Stimulated activated CD8-positive, alpha-beta memory T cell treated with anti-CD3 and anti-CD28 coated beads, Interleukin-12 subunit alpha, Interleukin-12 subunit beta, amount 100 ng/mL, for 1 hour (primary cell): Measurements from ENCODE around the gene AHNAK.
A peak's percentile ranks its signal among the peaks of the same experiment; 100 is the strongest.
"Not testable (repeated sequence)": the region's sequence is repeated elsewhere in the genome, so short reads cannot be mapped to it uniquely, and the experiment has no call there.

ENCODE experiments used
- DNase-seq: peaks from one replicate; pipeline ENCODE4 v3.0.0-alpha.2; 2020; ENCODE audit warnings: low read depth

Gene AHNAK

GRCh38 chr11:62546244-62546928 lies at the start of gene AHNAK:
Gene AHNAK (minus strand): TSS chr11:62546806. CDS start chr11:62536098, 10,708 bp downstream.
- no peak for DNase-seq

- no peak for DNase-seq
Measured at GRCh38 chr11:62595124-62595523, 48.5 kb upstream of the AHNAK start.

GRCh38 chr11:62593434-62594044 lies 46.9 kb upstream of the AHNAK start:
- DNase-seq, result peak; percentile 62

- DNase-seq, result no peak
Measured at GRCh38 chr11:62592989-62593421, 46.4 kb upstream of the AHNAK start.

- no peak for DNase-seq
Measured at GRCh38 chr11:62592146-62592815, 45.7 kb upstream of the AHNAK start.

GRCh38 chr11:62591448-62592145 lies 45.0 kb upstream of the AHNAK start, which contains the start of gene TUT1:
Gene TUT1 (minus strand): TSS chr11:62591523. CDS start chr11:62591485, 38 bp downstream.
- peak; percentile 94 for DNase-seq

GRCh38 chr11:62588966-62589637 lies 42.5 kb upstream of the AHNAK start:
- no peak for DNase-seq

- not testable (repeated sequence) for DNase-seq
Measured at GRCh38 chr11:62585356-62585755, 38.8 kb upstream of the AHNAK start.

GRCh38 chr11:62581735-62582134 lies 35.1 kb upstream of the AHNAK start:
- not testable (repeated sequence) for DNase-seq

- DNase-seq, result no peak
Measured at GRCh38 chr11:62580959-62581715, 34.5 kb upstream of the AHNAK start.

GRCh38 chr11:62579252-62579651 lies 32.6 kb upstream of the AHNAK start:
- DNase-seq, result no peak

GRCh38 chr11:62578541-62578940 lies 31.9 kb upstream of the AHNAK start:
- no peak for DNase-seq

GRCh38 chr11:62577046-62577714 lies 30.6 kb upstream of the AHNAK start:
- no peak for DNase-seq

- DNase-seq, result no peak
Measured at GRCh38 chr11:62575837-62576236, 29.2 kb upstream of the AHNAK start.

GRCh38 chr11:62575156-62575555 lies 28.6 kb upstream of the AHNAK start:
- no peak for DNase-seq

GRCh38 chr11:62574363-62575071 lies 27.9 kb upstream of the AHNAK start:
- DNase-seq, result no peak

GRCh38 chr11:62573592-62574362 lies 27.2 kb upstream of the AHNAK start, which contains the start of gene EEF1G:
Gene EEF1G (minus strand): TSS chr11:62573891. CDS start chr11:62573842, 49 bp downstream.
- peak; percentile 95 for DNase-seq

GRCh38 chr11:62573006-62573591 lies 26.5 kb upstream of the AHNAK start:
- no peak for DNase-seq

GRCh38 chr11:62572431-62572830 lies 25.8 kb upstream of the AHNAK start:
- no peak for DNase-seq
